HEK293 (cell line): ENCODE results near the gene ZKSCAN1.

Experiments
- CTCF ChIP-seq: fragments of 450-650 bp; formaldehyde crosslinking; IDR thresholded peaks from 2 replicates; pipeline ENCODE4 v1.5.1; 2016; ENCODE audit warnings: missing biosample characterization, missing genetic modification characterization
- HOXC10 ChIP-seq: sonication (generic); formaldehyde crosslinking; IDR thresholded peaks from 2 replicates; pipeline ENCODE4 v1.8.1; 2023; ENCODE audit warnings: mild to moderate bottlenecking, missing genetic modification reagents
- REST ChIP-seq: fragments of 450-650 bp; formaldehyde crosslinking; IDR thresholded peaks from 2 replicates; pipeline ENCODE4 v1.5.1; 2016; ENCODE audit warnings: missing biosample characterization, missing genetic modification characterization
- YY1 ChIP-seq: fragments of 450-650 bp; formaldehyde crosslinking; IDR thresholded peaks from 2 replicates; pipeline ENCODE4 v1.5.1; 2018; ENCODE audit warnings: missing biosample characterization, missing genetic modification characterization
- ZFP3 ChIP-seq: fragments of 450-650 bp; formaldehyde crosslinking; IDR thresholded peaks from 2 replicates; pipeline ENCODE4 v1.5.1; 2016; ENCODE audit warnings: low read depth, missing biosample characterization, missing genetic modification characterization

GRCh38 chr7:100072462-100072861 lies 57.1 kb downstream of the ZKSCAN1 start:
- no peak for TF ChIP-seq REST (tag by site-specific recombination)
- no peak for TF ChIP-seq YY1 (tag by site-specific recombination)
- no peak for TF ChIP-seq CTCF (tag by site-specific recombination)
- no peak for TF ChIP-seq ZFP3
- no peak for TF ChIP-seq HOXC10
